Parathyroid adenoma (tissue), 2 donors: ENCODE results near the gene C17orf113.

Experiments used
- H2AFZ ChIP-seq: fragments of 300-600 bp; sonication (generic); one replicate; pipeline ENCODE4 v1.7.0; 2017; ENCODE audit warnings: antibody characterized with exemption, mild to moderate bottlenecking
- H3K27ac ChIP-seq: fragments of 300-600 bp; sonication (generic); one replicate; pipeline ENCODE4 v1.7.0; 2017
- H3K27me3 ChIP-seq: fragments of 300-600 bp; sonication (generic); one replicate; pipeline ENCODE4 v1.7.0; 2017; ENCODE audit warnings: low read length; ENCODE audit not compliant: control insufficient read depth, insufficient read depth
- H3K36me3 ChIP-seq: fragments of 300-600 bp; sonication (generic); one replicate; pipeline ENCODE4 v1.7.0; 2017; ENCODE audit warnings: low read length; ENCODE audit not compliant: control insufficient read depth, insufficient read depth
- H3K4me1 ChIP-seq: fragments of 300-600 bp; sonication (generic); one replicate; pipeline ENCODE4 v1.7.0; 2017; ENCODE audit warnings: control low read depth
- H3K4me2 ChIP-seq: fragments of 300-600 bp; sonication (generic); one replicate; pipeline ENCODE4 v1.7.0; 2017; ENCODE audit warnings: low read length
- H3K4me3 ChIP-seq: fragments of 300-600 bp; sonication (generic); one replicate; pipeline ENCODE4 v1.7.0; 2017; ENCODE audit warnings: low read depth, low read length
- H3K79me2 ChIP-seq: fragments of 300-600 bp; sonication (generic); one replicate; pipeline ENCODE4 v1.7.0; 2017; ENCODE audit warnings: control low read depth
- H3K9ac ChIP-seq: fragments of 300-600 bp; sonication (generic); one replicate; pipeline ENCODE4 v1.7.0; 2017; ENCODE audit warnings: mild to moderate bottlenecking
- H3K9me3 ChIP-seq: fragments of 300-600 bp; sonication (generic); one replicate; pipeline ENCODE4 v1.7.0; 2017; ENCODE audit warnings: low read length; ENCODE audit not compliant: control insufficient read depth
- CTCF ChIP-seq: fragments of 300-600 bp; sonication (generic); IDR thresholded peaks from one replicate; pipeline ENCODE4 v1.7.0; 2017; ENCODE audit warnings: antibody characterized with exemption, mild to moderate bottlenecking
- donor health status: primary hyperparathyroidism.

C17orf113 gene

GRCh38 chr17:42005166-42005565 lies 45.2 kb downstream of the C17orf113 start:
- TF ChIP-seq CTCF, result no peak
- Histone ChIP-seq H3K4me2 (no peak overlapping the region), H3K27ac (no peak overlapping the region), H3K27me3 (no peaks in the 10 kb centered on the region), H2AFZ (no peak overlapping the region), H3K4me3 (no peak overlapping the region), H3K4me1 (no peaks in the 10 kb centered on the region), H3K9ac (no peak overlapping the region), H3K36me3 (no peaks in the 10 kb centered on the region), H3K9me3 (no peaks in the 10 kb centered on the region), H3K79me2 (peaks cover 64% of the 10 kb centered on the region)

GRCh38 chr17:42002792-42003301 lies 47.6 kb downstream of the C17orf113 start:
- H3K4me1 ChIP-seq, result no peaks in the 10 kb centered on the region
- peaks cover 45% of the 10 kb centered on the region for H3K79me2 ChIP-seq
- no peaks in the 10 kb centered on the region for H3K9me3 ChIP-seq
- no peak for TF ChIP-seq CTCF
- no peak overlapping the region for H3K4me3 ChIP-seq
- H3K4me2 ChIP-seq, result no peak overlapping the region
- no peak overlapping the region for H3K27ac ChIP-seq
- no peak overlapping the region for H3K9ac ChIP-seq
- no peak overlapping the region for H2AFZ ChIP-seq
- no peaks in the 10 kb centered on the region for H3K27me3 ChIP-seq
- H3K36me3 ChIP-seq, result no peaks in the 10 kb centered on the region

- Histone ChIP-seq H2AFZ (no peak overlapping the region), H3K4me1 (no peaks in the 10 kb centered on the region), H3K4me2 (no peak overlapping the region), H3K9me3 (no peaks in the 10 kb centered on the region), H3K4me3 (no peak overlapping the region), H3K36me3 (no peaks in the 10 kb centered on the region), H3K27me3 (no peaks in the 10 kb centered on the region), H3K79me2 (peaks cover 40% of the 10 kb centered on the region), H3K27ac (no peak overlapping the region), H3K9ac (no peak overlapping the region)
- TF ChIP-seq CTCF, result no peak
These were observed 48.1 kb downstream of the C17orf113 start for GRCh38 chr17:42002175-42002791.

GRCh38 chr17:42001729-42002128 lies 48.7 kb downstream of the C17orf113 start:
- no peaks in the 10 kb centered on the region for H3K27me3 ChIP-seq
- H3K4me1 ChIP-seq, result no peaks in the 10 kb centered on the region
- H3K27ac ChIP-seq, result no peak overlapping the region
- no peak overlapping the region for H3K4me3 ChIP-seq
- peaks cover 34% of the 10 kb centered on the region for H3K79me2 ChIP-seq
- TF ChIP-seq CTCF, result no peak
- no peak overlapping the region for H2AFZ ChIP-seq
- H3K4me2 ChIP-seq, result no peak overlapping the region
- no peak overlapping the region for H3K9ac ChIP-seq
- no peaks in the 10 kb centered on the region for H3K9me3 ChIP-seq
- no peaks in the 10 kb centered on the region for H3K36me3 ChIP-seq
